Upper lobe of right lung (tissue), 1 donor: ENCODE data around the gene CNRIP1. TPM values are rescaled to one million over a fixed set of nuclear protein-coding genes. Genes with fewer than 3 reads are reported as not detected.

Source experiments
- ATAC-seq: fragments of 200-7000 bp; cut with Tn5 transposase; one replicate; pipeline ENCODE4 v1.9.1; 2020; ENCODE audit warnings: mild to moderate bottlenecking, moderate library complexity
- DNase-seq: peaks from one replicate; pipeline ENCODE4 v3.0.0-alpha.2; 2020
- H3K27ac ChIP-seq: fragments of 200-600 bp; one replicate; pipeline ENCODE4 v1.8.0; 2022
- H3K27me3 ChIP-seq: fragments of 200-600 bp; one replicate; pipeline ENCODE4 v1.8.0; 2022; ENCODE audit warnings: mild to moderate bottlenecking
- H3K36me3 ChIP-seq: fragments of 200-600 bp; one replicate; pipeline ENCODE4 v1.8.0; 2022
- H3K4me1 ChIP-seq: fragments of 200-600 bp; one replicate; pipeline ENCODE4 v1.8.0; 2022
- H3K4me3 ChIP-seq: fragments of 200-600 bp; one replicate; pipeline ENCODE4 v1.8.0; 2022; ENCODE audit warnings: mild to moderate bottlenecking
- H3K9me3 ChIP-seq: fragments of 200-600 bp; one replicate; pipeline ENCODE4 v1.8.0; 2022
- CTCF ChIP-seq: fragments of 200-600 bp; IDR thresholded peaks from one replicate; pipeline ENCODE4 v1.8.0; 2022; ENCODE audit warnings: antibody characterized with exemption
- intact Hi-C: fragments of 100-400 bp; cut with DNase I; formaldehyde crosslinking; loops from one replicate; pipeline ENCODE4 v1.11.0; 2022
- total RNA-seq: library from RNA; stranded (reverse); fragmentation: NEBNext Ultra II Directional; extraction: Animal tissue kit (Norgen Biotek cat#: 25700); gene quantifications from one replicate; pipeline ENCODE4 v1.2.1, GENCODE V29; 2021
- donor health status: DM: no; HTN: yes; CAD: no; lungs with severe emphysema.

CNRIP1 gene
- total RNA-seq, 1 donor from 2014 or later, result 23.8 TPM

GRCh38 chr2:68340226-68341061 lies 20.7 kb upstream of the CNRIP1 start:
- Histone ChIP-seq H3K9me3 (no peaks in the 10 kb centered on the region), H3K27ac (no peak overlapping the region), H3K4me3 (no peak overlapping the region), H3K4me1 (no peaks in the 10 kb centered on the region), H3K36me3 (no peaks in the 10 kb centered on the region), H3K27me3 (no peaks in the 10 kb centered on the region)
- ATAC-seq (no peak), DNase-seq (no peak)
- no peak for TF ChIP-seq CTCF
- intact Hi-C loops, result no loop called here

DNA sequence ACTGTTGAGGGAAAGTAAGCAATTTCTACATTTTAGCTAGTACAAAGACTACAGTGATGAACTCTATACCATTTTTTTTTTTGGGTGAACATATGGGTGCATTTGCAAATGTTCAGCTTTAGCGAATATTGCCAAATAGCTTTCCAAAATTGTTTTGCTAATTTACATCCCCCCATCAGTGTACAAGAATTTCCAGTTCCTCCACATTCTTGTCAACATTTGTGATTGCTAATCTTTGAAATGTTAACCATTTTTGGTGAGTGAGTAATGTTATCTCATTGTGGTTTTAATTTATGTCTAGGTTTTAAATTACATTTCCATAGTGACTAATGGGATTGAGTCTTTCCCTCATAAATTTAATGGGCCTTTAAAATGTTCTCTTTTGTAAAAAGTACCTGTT lies 16.4 kb upstream of the CNRIP1 start:
- DNase-seq (no peak), ATAC-seq (no peak)
- Histone ChIP-seq H3K4me1 (no peaks in the 10 kb centered on the region), H3K9me3 (no peaks in the 10 kb centered on the region), H3K4me3 (no peak overlapping the region), H3K27ac (no peak overlapping the region), H3K27me3 (no peaks in the 10 kb centered on the region), H3K36me3 (no peaks in the 10 kb centered on the region)
- no peak for TF ChIP-seq CTCF
- intact Hi-C loops, result no loop called here

DNA sequence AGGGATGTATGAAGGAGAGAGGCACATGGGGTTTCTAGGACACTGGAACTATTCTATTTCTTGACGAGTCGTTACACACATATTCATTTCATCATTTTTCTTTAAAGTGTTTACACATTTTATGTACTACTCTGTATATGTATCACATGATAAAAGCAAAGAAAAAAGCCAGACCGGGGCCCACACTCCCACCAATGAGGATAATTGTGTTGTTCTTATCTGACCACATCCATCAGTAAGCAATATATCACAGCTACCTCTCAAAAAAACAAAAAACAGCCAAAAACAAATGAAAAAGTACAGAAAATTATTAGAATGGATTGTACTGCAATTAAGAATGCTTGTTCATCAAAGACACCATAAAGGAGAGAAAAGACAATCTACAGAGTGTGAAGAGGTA lies 14.2 kb upstream of the CNRIP1 start:
- no peak for TF ChIP-seq CTCF
- ATAC-seq (no peak), DNase-seq (no peak)
- H3K27ac ChIP-seq, result no peak overlapping the region
- no peaks in the 10 kb centered on the region for H3K9me3 ChIP-seq
- no peak overlapping the region for H3K4me3 ChIP-seq
- no peaks in the 10 kb centered on the region for H3K27me3 ChIP-seq
- no peaks in the 10 kb centered on the region for H3K36me3 ChIP-seq
- H3K4me1 ChIP-seq, result no peaks in the 10 kb centered on the region
- intact Hi-C loops, result no loop called here

- no peaks in the 10 kb centered on the region for H3K36me3 ChIP-seq
- intact Hi-C loops, result no loop called here
- no peaks in the 10 kb centered on the region for H3K9me3 ChIP-seq
- no peaks in the 10 kb centered on the region for H3K4me1 ChIP-seq
- TF ChIP-seq CTCF, result no peak
- ATAC-seq (no peak), DNase-seq (no peak)
- H3K27me3 ChIP-seq, result no peaks in the 10 kb centered on the region
- no peak overlapping the region for H3K4me3 ChIP-seq
- no peak overlapping the region for H3K27ac ChIP-seq
These were observed 13.3 kb upstream of the CNRIP1 start for GRCh38 chr2:68333009-68333408.

- no peak for ATAC-seq
- intact Hi-C loops, result no loop called here
These were observed 10.9 kb upstream of the CNRIP1 start for GRCh38 chr2:68330691-68331090.

More at GRCh38 chr2:68330691-68331090, 10.9 kb upstream of the CNRIP1 start:
- H3K36me3 ChIP-seq, result no peaks in the 10 kb centered on the region
- H3K4me3 ChIP-seq, result no peak overlapping the region
- H3K27ac ChIP-seq, result no peak overlapping the region
- DNase-seq, result no peak
- H3K27me3 ChIP-seq, result no peaks in the 10 kb centered on the region
- H3K9me3 ChIP-seq, result no peaks in the 10 kb centered on the region
- no peak for TF ChIP-seq CTCF
- H3K4me1 ChIP-seq, result no peaks in the 10 kb centered on the region
